D721Med (cell line): ENCODE data around the gene MAP3K8.

Experiments used
- DNase-seq: peaks from one replicate; pipeline ENCODE4 v3.0.0; 2011; ENCODE audit warnings: low spot score; ENCODE audit not compliant: insufficient read length
- FAIRE-seq: peaks from 2 replicates; lab custom pipeline; 2011; peaks lifted over from hg19 to GRCh38; lab: Jason Lieb, UNC
- CTCF ChIP-seq: IDR thresholded peaks from 2 replicates; pipeline ENCODE4 v1.5.1; 2012; ENCODE audit warnings: mild to moderate bottlenecking, control low read depth; ENCODE audit not compliant: insufficient read depth; ENCODE audit errors: missing control alignments

MAP3K8 gene

GRCh38 chr10:30438021-30438850 is 4.3 kb downstream of the MAP3K8 start:
- DNase-seq (no peak), FAIRE-seq (no peak)
- no peak for TF ChIP-seq CTCF

- no peak for FAIRE-seq
- no peak for DNase-seq
- TF ChIP-seq CTCF = no peak
Measured at GRCh38 chr10:30439931-30440330, 5.9 kb downstream of the MAP3K8 start.

GRCh38 chr10:30442019-30442606 is 8.1 kb downstream of the MAP3K8 start:
- no peak for FAIRE-seq

GRCh38 chr10:30443049-30443448 is 9.1 kb downstream of the MAP3K8 start:
- DNase-seq (no peak), FAIRE-seq (no peak)
- TF ChIP-seq CTCF = no peak

More at GRCh38 chr10:30442019-30442606, 8.1 kb downstream of the MAP3K8 start:
- no peak for TF ChIP-seq CTCF
- DNase-seq = no peak

GRCh38 chr10:30445711-30446110 is 11.7 kb downstream of the MAP3K8 start:
- TF ChIP-seq CTCF = no peak
- DNase-seq = no peak
- no peak for FAIRE-seq

GRCh38 chr10:30447125-30447799 is 13.3 kb downstream of the MAP3K8 start:
- TF ChIP-seq CTCF = no peak
- no peak for FAIRE-seq
- no peak for DNase-seq
